ENCODE measurements around the gene LRRC55.
"Not testable (repeated sequence)": the region's sequence is repeated elsewhere in the genome, so short reads cannot be mapped to it uniquely, and the experiment has no call there.

LRRC55 gene

GRCh38 chr11:57169732-57170313 is 11.9 kb upstream of the LRRC55 start:
- H3K27ac Mint-ChIP-seq; H3K4me1 Mint-ChIP-seq (ENCODE audit: low read depth); intact Hi-C loops (cut with micrococcal nuclease); H3K36me3 Mint-ChIP-seq (ENCODE audit: low read depth); H3K9me3 Mint-ChIP-seq; H3K27me3 Mint-ChIP-seq; H3K4me3 Mint-ChIP-seq: not testable (repeated sequence)

GRCh38 chr11:57172031-57172430 is 9.7 kb upstream of the LRRC55 start:
- Mint-ChIP-seq H3K4me3 (no peak overlapping the region), H3K9me3 (no peaks in the 10 kb centered on the region)
- intact Hi-C loops (cut with micrococcal nuclease) = no loop called here

GRCh38 chr11:57174656-57175055 is 7.1 kb upstream of the LRRC55 start:
- intact Hi-C loops (cut with micrococcal nuclease) = no loop called here
- Mint-ChIP-seq H3K27ac (no peak overlapping the region), H3K36me3 (ENCODE audit: low read depth) (no peaks in the 10 kb centered on the region), H3K27me3 (peaks cover 25% of the 10 kb centered on the region), H3K9me3 (no peaks in the 10 kb centered on the region), H3K4me3 (no peak overlapping the region), H3K4me1 (ENCODE audit: low read depth) (no peaks in the 10 kb centered on the region)

More at GRCh38 chr11:57172031-57172430, 9.7 kb upstream of the LRRC55 start:
- H3K27me3 Mint-ChIP-seq = peaks cover 21% of the 10 kb centered on the region
- H3K36me3 Mint-ChIP-seq (ENCODE audit: low read depth) = no peaks in the 10 kb centered on the region
- H3K4me1 Mint-ChIP-seq (ENCODE audit: low read depth) = no peaks in the 10 kb centered on the region
- no peak overlapping the region for H3K27ac Mint-ChIP-seq

- Mint-ChIP-seq H3K27me3 (peaks cover 33% of the 10 kb centered on the region), H3K9me3 (no peaks in the 10 kb centered on the region), H3K4me3 (no peak overlapping the region), H3K27ac (no peak overlapping the region), H3K4me1 (ENCODE audit: low read depth) (no peaks in the 10 kb centered on the region), H3K36me3 (ENCODE audit: low read depth) (no peaks in the 10 kb centered on the region)
- intact Hi-C loops (cut with micrococcal nuclease) = no loop called here
Measured at GRCh38 chr11:57175478-57175877, 6.3 kb upstream of the LRRC55 start.

- intact Hi-C loops (cut with micrococcal nuclease) = no loop called here
- Mint-ChIP-seq H3K4me1 (ENCODE audit: low read depth) (no peaks in the 10 kb centered on the region), H3K4me3 (no peak overlapping the region), H3K9me3 (no peaks in the 10 kb centered on the region), H3K36me3 (ENCODE audit: low read depth) (no peaks in the 10 kb centered on the region), H3K27me3 (peaks cover 46% of the 10 kb centered on the region), H3K27ac (no peak overlapping the region)
Measured at GRCh38 chr11:57178334-57178733, 3.4 kb upstream of the LRRC55 start.

GRCh38 chr11:57179681-57180080 is 2.1 kb upstream of the LRRC55 start:
- Mint-ChIP-seq H3K27me3 (peaks cover 47% of the 10 kb centered on the region), H3K4me3 (no peak overlapping the region), H3K4me1 (ENCODE audit: low read depth) (no peaks in the 10 kb centered on the region), H3K27ac (no peak overlapping the region), H3K36me3 (ENCODE audit: low read depth) (no peaks in the 10 kb centered on the region), H3K9me3 (no peaks in the 10 kb centered on the region)
- intact Hi-C loops (cut with micrococcal nuclease) = no loop called here

- no peak overlapping the region for H3K27ac Mint-ChIP-seq
- no peaks in the 10 kb centered on the region for H3K4me1 Mint-ChIP-seq (ENCODE audit: low read depth)
- peaks cover 46% of the 10 kb centered on the region for H3K27me3 Mint-ChIP-seq
- intact Hi-C loops (cut with micrococcal nuclease) = no loop called here
- H3K9me3 Mint-ChIP-seq = no peaks in the 10 kb centered on the region
- H3K36me3 Mint-ChIP-seq (ENCODE audit: low read depth) = no peaks in the 10 kb centered on the region
- no peak overlapping the region for H3K4me3 Mint-ChIP-seq
Measured at GRCh38 chr11:57180081-57180561, 1.6 kb upstream of the LRRC55 start.

- Mint-ChIP-seq H3K4me3 (no peak overlapping the region), H3K36me3 (ENCODE audit: low read depth) (no peaks in the 10 kb centered on the region), H3K27ac (no peak overlapping the region), H3K4me1 (ENCODE audit: low read depth) (no peaks in the 10 kb centered on the region), H3K9me3 (no peaks in the 10 kb centered on the region), H3K27me3 (peaks cover 40% of the 10 kb centered on the region)
- intact Hi-C loops (cut with micrococcal nuclease) = no loop called here
Measured at GRCh38 chr11:57180964-57181363, 789 bp upstream of the LRRC55 start.

GRCh38 chr11:57182896-57183295 is 1.1 kb downstream of the LRRC55 start:
- peaks cover 32% of the 10 kb centered on the region for H3K27me3 Mint-ChIP-seq
- intact Hi-C loops (cut with micrococcal nuclease) = no loop called here
- H3K4me1 Mint-ChIP-seq (ENCODE audit: low read depth) = no peaks in the 10 kb centered on the region
- H3K27ac Mint-ChIP-seq = no peak overlapping the region
- H3K9me3 Mint-ChIP-seq = no peaks in the 10 kb centered on the region
- no peaks in the 10 kb centered on the region for H3K36me3 Mint-ChIP-seq (ENCODE audit: low read depth)
- no peak overlapping the region for H3K4me3 Mint-ChIP-seq

GRCh38 chr11:57190548-57190947 is 8.8 kb downstream of the LRRC55 start:
- Mint-ChIP-seq H3K27ac (no peak overlapping the region), H3K4me1 (ENCODE audit: low read depth) (peaks cover 5% of the 10 kb centered on the region), H3K36me3 (ENCODE audit: low read depth) (no peaks in the 10 kb centered on the region), H3K27me3 (peaks cover 16% of the 10 kb centered on the region), H3K4me3 (no peak overlapping the region), H3K9me3 (peaks cover 8% of the 10 kb centered on the region)
- intact Hi-C loops (cut with micrococcal nuclease) = no loop called here

- H3K4me3 Mint-ChIP-seq = no peak overlapping the region
- peaks cover 5% of the 10 kb centered on the region for H3K4me1 Mint-ChIP-seq (ENCODE audit: low read depth)
- intact Hi-C loops (cut with micrococcal nuclease) = no loop called here
- no peaks in the 10 kb centered on the region for H3K36me3 Mint-ChIP-seq (ENCODE audit: low read depth)
- no peak overlapping the region for H3K27ac Mint-ChIP-seq
- H3K27me3 Mint-ChIP-seq = peaks cover 23% of the 10 kb centered on the region
- peaks cover 8% of the 10 kb centered on the region for H3K9me3 Mint-ChIP-seq
Measured at GRCh38 chr11:57191311-57192219, 9.8 kb downstream of the LRRC55 start.

GRCh38 chr11:57192316-57192715 is 10.6 kb downstream of the LRRC55 start:
- H3K27ac Mint-ChIP-seq = no peak overlapping the region
- H3K9me3 Mint-ChIP-seq = peaks cover 8% of the 10 kb centered on the region
- peaks cover 25% of the 10 kb centered on the region for H3K27me3 Mint-ChIP-seq

GRCh38 chr11:57196596-57196995 is 14.8 kb downstream of the LRRC55 start:
- H3K4me3 Mint-ChIP-seq = no peak overlapping the region
- H3K9me3 Mint-ChIP-seq = peaks cover 8% of the 10 kb centered on the region

More at GRCh38 chr11:57192316-57192715, 10.6 kb downstream of the LRRC55 start:
- H3K4me3 Mint-ChIP-seq = no peak overlapping the region
- intact Hi-C loops (cut with micrococcal nuclease) = no loop called here
- H3K4me1 Mint-ChIP-seq (ENCODE audit: low read depth) = peaks cover 5% of the 10 kb centered on the region
- no peaks in the 10 kb centered on the region for H3K36me3 Mint-ChIP-seq (ENCODE audit: low read depth)

GRCh38 chr11:57197762-57198161 is 16.0 kb downstream of the LRRC55 start:
- no peak overlapping the region for H3K4me3 Mint-ChIP-seq

More at GRCh38 chr11:57196596-57196995, 14.8 kb downstream of the LRRC55 start:
- intact Hi-C loops (cut with micrococcal nuclease) = no loop called here
- peaks cover 5% of the 10 kb centered on the region for H3K4me1 Mint-ChIP-seq (ENCODE audit: low read depth)
- no peaks in the 10 kb centered on the region for H3K36me3 Mint-ChIP-seq (ENCODE audit: low read depth)
- peaks cover 31% of the 10 kb centered on the region for H3K27me3 Mint-ChIP-seq
- no peak overlapping the region for H3K27ac Mint-ChIP-seq

More at GRCh38 chr11:57197762-57198161, 16.0 kb downstream of the LRRC55 start:
- peaks cover 8% of the 10 kb centered on the region for H3K9me3 Mint-ChIP-seq
- peaks cover 30% of the 10 kb centered on the region for H3K27me3 Mint-ChIP-seq
- H3K4me1 Mint-ChIP-seq (ENCODE audit: low read depth) = no peaks in the 10 kb centered on the region
- H3K27ac Mint-ChIP-seq = no peak overlapping the region
- no peaks in the 10 kb centered on the region for H3K36me3 Mint-ChIP-seq (ENCODE audit: low read depth)
- intact Hi-C loops (cut with micrococcal nuclease) = no loop called here
